Gastrocnemius medialis (tissue), 4 donors: ENCODE results near the gene TEX52. TPM values are rescaled to one million over a fixed set of nuclear protein-coding genes. Genes with fewer than 3 reads are reported as not detected.

Experiments used
- ATAC-seq, 2 donors: fragments of 150-250 bp; one replicate each; pipeline ENCODE4 v1.9.1; 2016
- DNase-seq, 2 donors: peaks; one replicate each; pipeline ENCODE4 v3.0.0-alpha.2; 2019
- H3K27ac ChIP-seq, 4 donors: fragments of 200-600 bp; sonication (generic); 1 replicate in 1 of 4; 2 replicates in 3 of 4; pipeline ENCODE4 v1.5.1; 2016 to 2018; ENCODE audit warnings: mild to moderate bottlenecking in 2 of 4, moderate library complexity in 1 of 4
- H3K27me3 ChIP-seq, 3 donors: fragments of 200-600 bp; sonication (generic) in 2 of 3; 1 replicate in 1 of 3; 2 replicates in 2 of 3; pipeline versions ENCODE4 v1.5.1 to v1.6.0; 2016 to 2019; ENCODE audit warnings: mild to moderate bottlenecking in 1 of 3, moderate library complexity in 1 of 3
- H3K36me3 ChIP-seq, 2 donors: fragments of 200-600 bp; sonication (generic) in 1 of 2; one replicate each; pipeline ENCODE4 v1.5.1; 2017 to 2018
- H3K4me1 ChIP-seq, 2 donors: fragments of 200-600 bp; sonication (generic) in 1 of 2; one replicate each; pipeline ENCODE4 v1.5.1; 2016 to 2017; ENCODE audit warnings: mild to moderate bottlenecking in 2 of 2
- H3K4me3 ChIP-seq, 4 donors: fragments of 200-600 bp; sonication (generic) in 3 of 4; 1 replicate in 1 of 4; 2 replicates in 3 of 4; pipeline ENCODE4 v1.5.1; 2016 to 2019; ENCODE audit warnings: mild to moderate bottlenecking in 2 of 4
- H3K9me3 ChIP-seq, 3 donors: fragments of 200-600 bp; sonication (generic) in 2 of 3; 1 replicate in 1 of 3; 2 replicates in 2 of 3; pipeline ENCODE4 v1.5.1; 2016 to 2019
- POLR2A ChIP-seq, 2 donors: fragments of 450-650 bp; IDR thresholded peaks; one replicate each; pipeline ENCODE4 v1.6.1; 2017; ENCODE audit warnings: antibody characterized with exemption in 2 of 2, mild to moderate bottlenecking in 2 of 2, moderate library complexity in 2 of 2
- in situ Hi-C, 4 donors: fragments of 200-750 bp; cut with MboI; loops; one replicate each; pipeline versions ENCODE4 v1.15.0 to v1.8.0; 2017; ENCODE audit warnings: low sequenced_read_pairs in 4 of 4
- intact Hi-C: fragments of 100-400 bp; cut with DNase I; formaldehyde crosslinking; loops from one replicate; pipeline ENCODE4 v1.15.1; 2023; ENCODE audit warnings: low total_unique reads
- total RNA-seq, 4 donors: library from RNA; depleted of rRNA; stranded (reverse); fragments of >200 nt; gene quantifications; one replicate each; pipeline versions ENCODE4 v1.1.0 to v1.2.3, GENCODE V29; 2016
- TF ChIP-seq, protein P1 (sequence below), 5 experiments: fragments of 450-650 bp in 3 of 5; fragments of 200-600 bp in 2 of 5; sonication (generic) in 2 of 5; IDR thresholded peaks in 4 of 5; conservative IDR thresholded peaks in 1 of 5; 1 replicate in 4 of 5; 2 replicates in 1 of 5; pipeline ENCODE4 v1.5.1; 2016 to 2019; ENCODE audit warnings: antibody characterized with exemption in 5 of 5, mild to moderate bottlenecking in 3 of 5, moderate library complexity in 3 of 5

The TEX52 gene
- total RNA-seq, 4 donors from 2014 or later: 0.68 TPM; not detected in 3

DNA sequence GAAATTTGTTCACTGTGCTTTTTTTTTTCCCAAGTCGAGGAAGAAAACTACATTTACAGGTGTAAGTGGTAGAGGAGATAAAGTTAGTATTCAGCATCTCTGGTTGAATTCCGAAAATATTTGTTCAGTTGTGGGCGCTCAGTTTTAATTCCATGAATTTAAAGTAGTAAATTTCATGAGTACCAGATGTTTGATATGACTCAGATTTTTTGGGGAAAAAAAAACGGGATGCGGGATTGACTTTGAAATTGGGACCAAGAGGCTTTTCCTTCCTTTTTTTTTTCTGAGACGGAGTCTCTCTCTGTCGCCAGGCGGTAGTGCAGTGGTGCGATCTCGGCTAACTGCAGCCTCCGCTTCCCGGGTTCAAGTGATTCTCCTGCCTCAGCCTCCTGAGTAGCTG lies 35.4 kb upstream of the TEX52 start:
- ATAC-seq (no peak), DNase-seq (no peak)
- Histone ChIP-seq H3K27me3 (no peaks in the 10 kb centered on the region), H3K4me3 (peak overlapping the region in 2 of 4 donors; percentile 92 to 96), H3K4me1 (peaks cover 23 to 31% of the 10 kb centered on the region in 2 donors), H3K27ac (peak overlapping the region in 3 of 4 donors; percentile 13 to 96 (median 94)), H3K36me3 (no peaks in the 10 kb centered on the region), H3K9me3 (no peaks in the 10 kb centered on the region)
- intact Hi-C loops (loop anchor here (1.0 to 10.0 kb wide), 3 partner anchors 30 to 363 kb away; partner anchors contain the start of gene TEAD4), in situ Hi-C loops (loop anchor here in 1 of 4 donors (25.0 kb wide), 1 partner anchor 145 kb away; no protein-coding TSS in a partner anchor)
- no peak for TF ChIP-seq POLR2A (IDR thresholded peaks at IDR 0.05)
- TF ChIP-seq, protein P1, sequence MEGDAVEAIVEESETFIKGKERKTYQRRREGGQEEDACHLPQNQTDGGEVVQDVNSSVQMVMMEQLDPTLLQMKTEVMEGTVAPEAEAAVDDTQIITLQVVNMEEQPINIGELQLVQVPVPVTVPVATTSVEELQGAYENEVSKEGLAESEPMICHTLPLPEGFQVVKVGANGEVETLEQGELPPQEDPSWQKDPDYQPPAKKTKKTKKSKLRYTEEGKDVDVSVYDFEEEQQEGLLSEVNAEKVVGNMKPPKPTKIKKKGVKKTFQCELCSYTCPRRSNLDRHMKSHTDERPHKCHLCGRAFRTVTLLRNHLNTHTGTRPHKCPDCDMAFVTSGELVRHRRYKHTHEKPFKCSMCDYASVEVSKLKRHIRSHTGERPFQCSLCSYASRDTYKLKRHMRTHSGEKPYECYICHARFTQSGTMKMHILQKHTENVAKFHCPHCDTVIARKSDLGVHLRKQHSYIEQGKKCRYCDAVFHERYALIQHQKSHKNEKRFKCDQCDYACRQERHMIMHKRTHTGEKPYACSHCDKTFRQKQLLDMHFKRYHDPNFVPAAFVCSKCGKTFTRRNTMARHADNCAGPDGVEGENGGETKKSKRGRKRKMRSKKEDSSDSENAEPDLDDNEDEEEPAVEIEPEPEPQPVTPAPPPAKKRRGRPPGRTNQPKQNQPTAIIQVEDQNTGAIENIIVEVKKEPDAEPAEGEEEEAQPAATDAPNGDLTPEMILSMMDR (IDR thresholded peaks at IDR 0.05 in 4 of 5, conservative IDR thresholded peaks at IDR 0.05 in 1 of 5): no peak

- Histone ChIP-seq H3K4me1 (peaks cover 21 to 28% of the 10 kb centered on the region in 2 donors), H3K9me3 (no peaks in the 10 kb centered on the region), H3K36me3 (no peaks in the 10 kb centered on the region), H3K4me3 (peak overlapping the region; percentile 89 to 96 (median 93)), H3K27ac (peak overlapping the region; percentile 90 to 96 (median 92)), H3K27me3 (no peaks in the 10 kb centered on the region)
- DNase-seq: peak; percentile 16 to 38
- intact Hi-C loops (loop anchor here (1.0 to 10.0 kb wide), 4 partner anchors 31 to 363 kb away; partner anchors contain the start of gene TEAD4), in situ Hi-C loops (loop anchor here in 1 of 4 donors (25.0 kb wide), 1 partner anchor 146 kb away; no protein-coding TSS in a partner anchor)
- TF ChIP-seq POLR2A (IDR thresholded peaks at IDR 0.05): no peak
- TF ChIP-seq, protein P1 (IDR thresholded peaks at IDR 0.05 in 4 of 5, conservative IDR thresholded peaks at IDR 0.05 in 1 of 5): no peak
- ATAC-seq: peak; percentile 53 to 61
These were observed 34.6 kb upstream of the TEX52 start for GRCh38 chr12:2891240-2892053.

DNA sequence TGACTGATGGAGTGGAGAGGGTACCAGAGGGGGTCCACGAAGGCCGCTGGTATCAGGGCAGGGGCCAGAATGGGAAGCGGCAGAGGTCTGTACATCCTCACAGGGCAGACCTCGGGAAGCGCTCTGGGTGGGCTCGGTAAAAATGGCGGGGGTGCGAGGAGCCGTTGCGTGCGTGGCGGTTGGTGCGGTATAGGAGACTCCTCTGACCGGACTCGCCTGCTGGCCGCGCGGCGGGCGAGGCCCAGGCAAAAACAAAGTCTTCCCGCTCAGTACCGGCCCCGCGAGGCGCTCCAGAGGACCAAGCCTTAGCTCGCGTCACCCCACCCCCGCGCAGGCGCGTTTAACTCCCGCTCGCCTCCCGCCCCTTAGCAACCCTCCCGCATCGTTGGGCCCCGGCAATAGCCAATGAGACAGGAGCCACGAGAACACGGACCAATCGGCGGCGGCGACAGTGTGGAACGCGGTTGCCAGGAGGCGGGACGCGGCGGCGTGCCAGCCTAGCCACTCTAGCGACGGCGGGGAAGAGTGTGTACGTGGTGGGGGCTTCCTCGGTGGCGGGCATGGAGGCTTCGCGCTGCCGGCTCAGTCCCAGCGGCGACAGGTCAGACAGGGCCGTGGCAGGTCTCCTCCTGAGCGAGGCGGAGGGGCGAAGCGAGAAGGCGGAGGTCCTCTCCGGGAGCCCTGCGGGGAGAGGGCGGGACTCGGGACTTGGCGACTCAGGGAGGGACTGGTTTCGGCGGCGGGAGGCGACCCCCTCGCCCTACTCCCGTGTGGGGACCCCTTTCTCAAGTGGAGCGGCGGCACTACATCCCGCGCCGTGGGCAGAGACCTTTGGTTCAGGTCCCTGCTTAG lies 33.8 kb upstream of the TEX52 start, which contains the start of gene TULP3:
TULP3 (plus strand) TSS at position 504 of the 852 bp plus-strand sequence; CDS start at position 561, 57 bp downstream.
- TF ChIP-seq, protein P1 (IDR thresholded peaks at IDR 0.05 in 4 of 5, conservative IDR thresholded peaks at IDR 0.05 in 1 of 5): peak in 1 of 5 experiments; percentile 24
- peak; percentile 91 to 96 for TF ChIP-seq POLR2A (IDR thresholded peaks at IDR 0.05)
- Histone ChIP-seq H3K4me1 (peaks cover 15 to 20% of the 10 kb centered on the region in 2 donors), H3K27me3 (no peaks in the 10 kb centered on the region), H3K36me3 (no peaks in the 10 kb centered on the region), H3K4me3 (peak within 1 kb of the TSS; percentile 89 to 96 (median 93)), H3K27ac (peak within 1 kb of the TSS; percentile 90 to 96 (median 92)), H3K9me3 (no peaks in the 10 kb centered on the region)
- in situ Hi-C loops: loop anchor here in 1 of 4 donors (25.0 kb wide), 1 partner anchor 147 kb away; no protein-coding TSS in a partner anchor
- DNase-seq: peak; percentile 99
- ATAC-seq: peak; percentile 98
- intact Hi-C loops: loop anchor here (1.0 to 10.0 kb wide), 4 partner anchors 13 to 364 kb away; partner anchors contain the start of genes FOXM1, RHNO1 and TEAD4

GRCh38 chr12:2890001-2890387 lies 33.2 kb upstream of the TEX52 start:
- no peaks in the 10 kb centered on the region for H3K36me3 ChIP-seq
- H3K9me3 ChIP-seq: no peaks in the 10 kb centered on the region
- DNase-seq (no peak), ATAC-seq (no peak)
- no peaks in the 10 kb centered on the region for H3K27me3 ChIP-seq
- intact Hi-C loops: loop anchor here (1.0 to 10.0 kb wide), 4 partner anchors 13 to 365 kb away; partner anchors contain the start of genes FOXM1, RHNO1 and TEAD4
- TF ChIP-seq, protein P1 (IDR thresholded peaks at IDR 0.05 in 4 of 5, conservative IDR thresholded peaks at IDR 0.05 in 1 of 5): no peak
- TF ChIP-seq POLR2A (IDR thresholded peaks at IDR 0.05): no peak
- H3K27ac ChIP-seq: peak overlapping the region; percentile 90 to 96 (median 92)
- in situ Hi-C loops: loop anchor here in 1 of 4 donors (25.0 kb wide), 1 partner anchor 147 kb away; no protein-coding TSS in a partner anchor
- peaks cover 15 to 19% of the 10 kb centered on the region in 2 donors for H3K4me1 ChIP-seq
- H3K4me3 ChIP-seq: peak overlapping the region; percentile 89 to 96 (median 93)
